Coronary artery (tissue), 2 donors: Measurements from ENCODE around the gene CDC42BPB.

Experiments
- DNase-seq: peaks from one replicate; pipeline ENCODE4 v3.0.0-alpha.2; 2017; ENCODE audit warnings: low spot score
- H3K27ac ChIP-seq, 2 donors: fragments of 200-600 bp; sonication (generic); one replicate each; pipeline ENCODE4 v1.5.1; 2016 to 2019
- H3K4me3 ChIP-seq: fragments of 200-600 bp; sonication (generic); 2 replicates; pipeline ENCODE4 v1.5.1; 2016; ENCODE audit warnings: mild to moderate bottlenecking, moderate library complexity
- CTCF ChIP-seq: fragments of 200-600 bp; sonication (generic); IDR thresholded peaks from one replicate; pipeline ENCODE4 v1.5.1; 2019; ENCODE audit warnings: antibody characterized with exemption

CDC42BPB gene

GRCh38 chr14:102979406-102979805, 77.9 kb downstream of the CDC42BPB start:
- DNase-seq: no peak
- no peak overlapping the region for H3K4me3 ChIP-seq
- no peak overlapping the region for H3K27ac ChIP-seq
- TF ChIP-seq CTCF: no peak

- Histone ChIP-seq H3K27ac (no peak overlapping the region), H3K4me3 (no peak overlapping the region)
- no peak for TF ChIP-seq CTCF
- DNase-seq: no peak
Observed at GRCh38 chr14:102977475-102977874, 79.9 kb downstream of the CDC42BPB start.

- no peak for TF ChIP-seq CTCF
- Histone ChIP-seq H3K4me3 (no peak overlapping the region), H3K27ac (no peak overlapping the region)
- no peak for DNase-seq
Observed at GRCh38 chr14:102975662-102976061, 81.7 kb downstream of the CDC42BPB start.

GRCh38 chr14:102973706-102974285, 83.6 kb downstream of the CDC42BPB start:
- no peak for DNase-seq
- Histone ChIP-seq H3K4me3 (no peak overlapping the region), H3K27ac (no peak overlapping the region)
- no peak for TF ChIP-seq CTCF

GRCh38 chr14:102971836-102972606, 85.3 kb downstream of the CDC42BPB start:
- DNase-seq: no peak
- Histone ChIP-seq H3K27ac (no peak overlapping the region), H3K4me3 (no peak overlapping the region)
- no peak for TF ChIP-seq CTCF

GRCh38 chr14:102971314-102971713, 86.0 kb downstream of the CDC42BPB start:
- no peak for DNase-seq
- no peak for TF ChIP-seq CTCF
- Histone ChIP-seq H3K27ac (no peak overlapping the region), H3K4me3 (no peak overlapping the region)

- DNase-seq: no peak
- H3K4me3 ChIP-seq: no peak overlapping the region
- no peak for TF ChIP-seq CTCF
- no peak overlapping the region for H3K27ac ChIP-seq
Observed at GRCh38 chr14:102970496-102970895, 86.9 kb downstream of the CDC42BPB start.
